GM12891 (cell line): ENCODE data around the gene C20orf204.

ENCODE experiments used
- DNase-seq: peaks from one replicate; pipeline ENCODE4 v3.0.0; 2011; ENCODE audit warnings: low spot score; ENCODE audit not compliant: insufficient read length
- FAIRE-seq: peaks from 2 replicates; lab custom pipeline; 2011; peaks lifted over from hg19 to GRCh38; lab: Jason Lieb, UNC
- PAX5 ChIP-seq: IDR thresholded peaks from 2 replicates; pipeline ENCODE4 v1.6.1; 2011; ENCODE audit warnings: low read length, moderate library complexity, mild to moderate bottlenecking; ENCODE audit not compliant: insufficient read depth, severe bottlenecking
- POLR2A ChIP-seq: IDR thresholded peaks from 2 replicates; pipeline ENCODE4 v1.6.1; 2011; ENCODE audit warnings: low read depth, low read length, control low read depth
- POLR2AphosphoS5 ChIP-seq: IDR thresholded peaks from 2 replicates; pipeline ENCODE4 v1.6.1; 2011; ENCODE audit warnings: low read depth, low read length, control low read depth
- POU2F2 ChIP-seq: IDR thresholded peaks from 2 replicates; pipeline ENCODE4 v1.6.1; 2011; ENCODE audit warnings: low read depth, mild to moderate bottlenecking, control low read depth, low read length, moderate library complexity
- SPI1 ChIP-seq: IDR thresholded peaks from 2 replicates; pipeline ENCODE4 v1.6.1; 2011; ENCODE audit warnings: low read depth, low read length, control low read depth
- TAF1 ChIP-seq: IDR thresholded peaks from 2 replicates; pipeline ENCODE4 v1.6.1; 2011; ENCODE audit warnings: low read depth, low read length, control low read depth

Gene C20orf204

DNA sequence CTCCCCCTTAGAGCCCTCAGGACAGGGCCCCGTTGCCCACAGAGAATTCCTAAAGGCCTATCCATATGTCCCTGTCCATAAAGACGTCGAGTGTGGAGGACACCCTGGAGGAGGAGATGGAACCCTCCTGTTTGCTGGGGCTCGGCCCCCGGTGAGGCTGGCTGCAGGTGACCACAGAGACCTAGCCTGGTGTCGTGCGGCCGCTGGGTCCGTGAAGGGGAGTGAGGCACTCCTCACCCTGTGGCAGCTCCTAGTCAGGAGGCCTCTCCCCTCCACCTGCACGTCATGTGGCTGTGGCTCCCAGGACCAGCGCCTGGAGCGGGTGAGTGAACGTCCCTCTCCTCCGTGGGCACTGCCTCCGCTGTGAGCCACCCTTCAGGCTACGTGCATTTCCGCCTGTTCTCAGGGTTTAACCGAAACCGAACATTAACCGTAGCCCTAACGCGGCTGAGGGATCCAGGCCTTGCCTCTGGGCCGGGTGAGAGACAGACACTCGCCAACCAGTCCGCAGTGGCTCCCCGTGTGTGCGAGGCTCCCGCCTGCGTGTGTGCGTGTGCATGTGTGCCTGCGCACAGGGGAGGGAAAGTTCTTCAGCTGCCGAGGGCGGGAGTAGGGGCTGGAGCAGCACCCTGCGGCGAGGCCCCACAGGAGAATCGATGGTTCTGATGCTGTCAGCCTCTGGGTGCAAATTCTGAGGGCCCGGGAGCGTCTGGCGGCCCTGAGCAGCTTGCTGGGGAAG, 21.1 kb downstream of the C20orf204 start:
- DNase-seq (no peak), FAIRE-seq (peak; percentile 60)
- TF ChIP-seq POU2F2 (no peak), TAF1 (no peak), SPI1 (no peak), POLR2A (no peak), PAX5 (no peak), POLR2AphosphoS5 (no peak)

DNA sequence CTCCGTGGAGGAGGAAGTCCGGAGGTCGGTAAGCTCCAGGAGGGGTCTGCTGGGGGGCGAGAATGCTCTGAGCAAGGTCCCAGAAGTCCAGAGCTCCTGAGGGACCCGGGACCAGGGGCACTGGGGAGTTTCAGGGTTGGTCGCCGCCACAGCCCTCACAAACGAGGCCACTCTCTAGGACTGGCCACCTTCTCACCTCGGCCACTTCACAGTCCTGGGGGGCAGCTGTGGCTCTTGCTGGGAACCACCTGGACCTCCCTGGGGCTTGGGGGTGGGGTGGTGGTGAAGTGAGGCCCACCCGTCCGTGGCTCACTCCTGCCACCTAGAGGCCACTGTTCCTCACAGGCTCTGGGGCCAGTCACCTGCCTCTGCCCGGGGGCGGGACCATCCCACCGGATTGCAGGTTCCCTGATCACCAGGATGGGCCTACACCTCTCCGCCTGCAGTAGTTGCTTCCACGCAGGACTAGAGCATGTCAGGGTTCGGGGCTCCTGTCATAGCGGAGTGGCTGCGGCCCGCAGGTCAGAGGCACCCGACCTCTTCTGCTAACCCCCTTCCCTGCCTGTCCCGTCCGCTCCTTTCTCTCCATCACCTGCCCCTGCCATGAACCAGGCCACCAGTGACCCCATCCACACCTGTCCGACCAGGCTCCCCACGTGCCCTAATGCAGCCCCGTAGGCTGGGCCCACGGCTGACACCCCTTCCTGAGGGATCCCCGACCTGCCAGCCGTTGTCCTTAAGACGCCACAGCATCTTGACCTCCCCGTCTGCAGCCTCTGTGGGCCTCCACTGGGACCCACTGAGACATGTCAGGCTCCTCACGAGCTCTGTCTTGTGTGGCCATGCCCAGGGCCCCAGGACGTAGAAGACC, 21.9 kb downstream of the C20orf204 start:
- DNase-seq (peak; percentile 95), FAIRE-seq (peak; percentile 50)
- TF ChIP-seq PAX5 = no peak
- TF ChIP-seq POU2F2 = peak; percentile 39; the same call in 1 of the 2 replicates

DNA sequence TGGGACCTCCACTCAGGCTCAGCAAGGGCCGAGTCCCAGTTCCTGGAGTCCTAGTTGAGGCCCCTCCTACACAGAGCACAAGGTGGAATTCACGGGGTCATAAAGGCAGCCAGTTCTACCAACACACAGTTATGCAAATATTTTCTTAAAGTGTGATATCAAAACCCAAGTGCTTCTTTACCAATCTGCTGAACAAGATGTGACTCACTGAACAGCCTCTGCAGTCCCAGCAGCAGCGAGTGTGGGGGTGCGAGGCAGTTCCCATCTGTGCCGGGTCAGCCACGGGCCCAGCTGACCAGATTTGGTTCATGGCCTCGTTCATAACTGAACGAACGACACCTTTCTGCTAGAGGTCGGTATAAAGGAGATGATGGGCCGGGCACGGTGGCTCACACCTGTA, 22.6 kb downstream of the C20orf204 start:
- FAIRE-seq (no peak), DNase-seq (no peak)
- peak; percentile 88 for TF ChIP-seq POU2F2
- no peak for TF ChIP-seq POLR2A

DNA sequence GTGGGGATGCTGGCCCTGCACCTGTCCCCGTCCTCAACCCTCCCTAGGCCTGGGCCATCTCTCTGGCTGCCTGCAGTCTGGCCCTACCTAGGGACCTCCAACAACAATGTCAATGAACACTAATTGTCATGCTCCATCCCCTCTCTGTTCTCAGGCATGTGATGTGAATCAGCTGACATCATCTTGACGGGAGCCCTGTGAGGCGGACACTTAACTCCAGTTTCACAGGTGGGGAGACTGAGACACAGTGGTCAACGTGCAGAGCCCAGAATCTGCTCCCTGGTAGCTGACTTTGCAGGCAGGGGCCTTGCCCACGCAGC, 26.3 kb downstream of the C20orf204 start:
- no peak for TF ChIP-seq POLR2AphosphoS5
- no peak for TF ChIP-seq PAX5
- no peak for TF ChIP-seq POU2F2
- no peak for TF ChIP-seq TAF1
- TF ChIP-seq POLR2A = no peak
- TF ChIP-seq SPI1 = no peak
- no peak for FAIRE-seq
- no peak for DNase-seq

DNA sequence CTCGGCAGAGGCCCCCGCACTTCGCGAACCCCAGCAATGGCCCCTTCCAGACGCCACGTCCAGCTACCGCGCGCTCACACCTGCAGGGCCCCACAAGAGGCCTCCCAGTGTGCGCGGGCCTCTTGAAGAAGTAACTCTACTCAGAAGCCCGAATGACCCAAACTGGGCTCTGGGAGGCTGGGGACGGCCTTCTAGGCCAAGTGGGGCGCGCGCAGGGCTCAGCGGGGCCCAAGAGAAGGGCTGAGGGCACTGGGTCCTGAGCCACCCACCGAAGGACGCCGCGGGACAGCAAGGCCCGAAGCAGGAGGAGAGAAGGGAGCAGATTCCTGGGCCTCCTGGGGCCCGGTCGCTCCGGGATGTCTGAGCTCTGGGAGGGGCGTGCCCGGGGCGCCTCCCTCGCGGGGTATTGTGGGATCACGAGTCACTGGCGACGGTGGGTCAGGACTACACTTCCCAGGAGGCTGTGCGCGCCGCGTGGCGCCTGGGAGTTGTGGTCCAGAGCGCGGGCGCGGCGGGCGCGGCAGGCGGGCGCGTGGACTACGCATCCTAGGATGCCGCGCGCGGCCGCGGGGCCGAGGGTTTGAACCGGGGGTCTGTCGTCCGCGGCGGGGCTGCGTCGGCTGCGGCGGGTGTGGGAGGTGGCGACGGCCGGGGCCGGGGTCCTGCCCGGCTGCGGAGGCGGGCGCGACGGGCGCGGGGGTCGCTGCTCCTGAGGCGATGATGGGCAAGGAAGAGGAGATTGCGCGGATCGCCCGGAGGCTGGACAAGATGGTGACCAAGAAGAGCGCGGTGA, 26.8 kb downstream of the C20orf204 start, which contains the start of gene TCEA2:
Gene TCEA2, plus strand, starts transcription at position 603 of the 793 bp plus-strand sequence. Its CDS starts 115 bp downstream, at position 718.
- FAIRE-seq (peak; percentile 90), DNase-seq (peak; percentile 98)
- TF ChIP-seq TAF1 = no peak
- no peak for TF ChIP-seq POU2F2
- TF ChIP-seq POLR2A = no peak
- TF ChIP-seq SPI1 = no peak
- TF ChIP-seq PAX5 = no peak
- TF ChIP-seq POLR2AphosphoS5 = no peak

DNA sequence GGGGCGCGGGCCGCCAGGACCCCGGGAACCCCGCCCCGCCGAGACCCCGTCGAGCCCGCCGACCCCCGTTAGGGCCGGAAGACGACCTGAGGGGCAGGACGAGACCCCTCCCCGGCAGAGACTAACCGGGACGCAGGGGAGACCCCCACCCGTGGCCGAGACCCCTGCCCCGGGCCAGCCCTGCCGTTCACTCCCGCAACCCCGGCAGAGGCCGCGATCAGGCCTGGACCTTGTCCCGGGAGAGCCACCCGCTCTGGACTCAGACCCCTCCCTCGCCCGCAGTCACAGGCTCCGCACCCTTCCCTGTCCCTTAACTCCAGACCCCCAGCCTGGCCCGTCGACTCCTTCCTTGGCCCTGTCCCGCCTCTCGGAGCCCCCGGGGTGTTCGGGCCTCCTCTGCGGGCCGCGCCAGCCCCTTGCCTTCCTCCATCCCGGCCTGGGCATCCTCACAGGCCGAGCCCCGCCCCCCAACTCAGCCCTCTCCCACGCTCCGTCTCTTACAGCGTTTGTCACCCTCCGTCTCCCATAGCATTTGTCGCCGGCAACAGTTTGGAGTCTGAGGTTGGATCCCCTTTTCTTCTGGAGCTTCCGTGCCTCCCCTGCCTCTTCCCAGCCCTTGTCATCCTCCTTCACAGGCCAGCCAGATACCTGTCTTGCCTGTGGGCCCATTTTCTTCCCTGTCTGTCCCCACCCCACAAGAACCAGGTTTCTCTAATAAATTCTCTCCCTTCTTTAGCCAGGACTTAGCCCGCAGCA, 27.6 kb downstream of the C20orf204 start:
- TF ChIP-seq POLR2A (no peak), PAX5 (no peak), TAF1 (no peak), SPI1 (no peak), POU2F2 (no peak), POLR2AphosphoS5 (no peak)
- DNase-seq (no peak), FAIRE-seq (peak; percentile 23)

DNA sequence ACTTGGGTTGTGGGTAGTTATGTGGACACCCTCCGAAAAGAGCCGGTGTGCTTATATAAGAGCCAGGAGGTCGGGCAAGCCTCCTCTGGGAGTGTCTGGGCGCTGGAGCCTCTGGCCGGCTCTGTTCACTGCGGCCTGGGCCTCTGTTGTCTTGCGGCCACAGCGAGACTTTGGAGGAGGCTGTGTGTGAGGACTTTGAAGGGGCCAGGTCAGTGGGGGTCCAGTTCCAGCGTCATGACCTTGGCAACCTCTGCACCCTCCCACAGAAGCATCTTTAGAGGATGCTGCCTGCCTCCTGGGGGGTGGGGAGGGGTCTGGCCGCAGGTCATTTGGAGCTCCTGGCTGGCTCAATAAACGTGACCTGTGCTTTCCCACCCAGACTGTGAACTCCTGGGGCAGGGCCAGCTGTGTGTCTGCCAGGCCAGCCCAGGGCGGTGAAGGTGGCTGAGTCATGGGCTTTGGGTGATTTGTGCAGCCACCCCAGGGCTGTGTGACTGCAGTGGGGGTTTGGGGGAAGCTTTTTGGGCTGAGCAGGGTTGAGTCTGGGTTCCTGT, 28.2 kb downstream of the C20orf204 start:
- TF ChIP-seq POU2F2 = no peak
- TF ChIP-seq POLR2AphosphoS5 = no peak
- TF ChIP-seq SPI1 = no peak
- TF ChIP-seq TAF1 = no peak
- TF ChIP-seq POLR2A = no peak
- no peak for TF ChIP-seq PAX5
- FAIRE-seq (no peak), DNase-seq (no peak)

DNA sequence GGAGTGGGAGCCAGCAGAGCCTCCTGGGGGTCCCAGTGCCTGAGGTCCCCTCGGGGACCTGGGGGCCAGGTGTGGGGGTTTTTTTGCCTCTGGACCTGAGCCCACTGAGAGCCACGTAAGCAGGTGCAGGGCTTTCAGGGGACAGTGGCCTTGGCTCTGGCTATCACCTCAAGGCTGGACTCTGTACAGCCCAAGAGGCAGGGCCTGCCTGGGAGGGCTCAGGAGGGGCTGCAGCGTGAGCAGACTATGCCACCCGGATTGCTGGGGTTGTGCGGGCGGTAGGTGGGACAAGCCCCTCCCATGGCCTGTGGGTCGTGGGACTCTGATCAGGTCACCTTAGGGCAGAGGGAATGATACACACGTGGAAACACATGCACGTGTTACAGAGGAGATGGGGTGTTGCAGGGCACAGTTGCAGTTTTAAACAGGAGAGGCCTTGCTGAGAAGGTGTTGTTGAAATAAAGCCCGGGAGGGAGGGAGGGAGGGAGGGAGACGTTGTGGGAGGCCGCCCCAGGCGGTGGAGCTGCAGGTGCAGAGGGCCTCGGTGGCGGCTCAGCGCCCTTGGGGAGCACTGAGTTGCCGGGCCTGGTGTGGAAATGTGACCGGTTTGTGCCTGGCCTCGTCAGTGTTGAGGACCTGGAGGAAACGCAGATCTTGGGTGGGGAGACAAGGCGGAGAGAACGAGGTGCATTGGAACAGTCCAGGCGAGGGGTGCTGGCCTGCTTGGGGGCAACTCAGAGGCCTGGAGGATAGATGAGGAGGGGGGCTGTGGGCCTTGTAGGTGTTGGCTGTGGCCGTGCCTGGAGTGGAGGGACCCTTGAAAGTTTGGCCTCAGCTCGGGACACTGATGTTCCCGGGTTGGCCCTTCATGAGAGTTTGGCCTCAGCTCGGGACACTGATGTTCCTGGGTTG, 29.3 kb downstream of the C20orf204 start:
- no peak for FAIRE-seq
- TF ChIP-seq PAX5 (no peak), SPI1 (no peak), POU2F2 (no peak), POLR2A (no peak), POLR2AphosphoS5 (no peak), TAF1 (no peak)
- no peak for DNase-seq

DNA sequence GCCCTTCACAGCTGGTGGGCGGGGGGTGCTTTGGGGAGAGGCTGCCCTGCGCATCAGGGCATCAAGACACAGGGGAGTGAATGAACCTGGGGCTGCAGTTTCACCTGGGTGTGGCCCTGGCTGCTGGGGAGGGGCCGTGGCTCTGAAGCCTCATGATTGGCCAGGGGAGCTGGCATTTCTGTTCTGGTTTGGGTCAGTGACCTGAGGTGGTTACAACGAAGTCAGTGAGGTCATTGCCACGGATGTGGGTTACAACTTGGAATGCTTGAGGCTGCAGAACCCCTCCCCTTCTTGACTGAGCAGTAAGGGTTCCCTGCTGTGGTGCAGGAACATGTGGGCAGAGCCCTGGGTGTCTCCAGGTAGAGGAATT, 30.0 kb downstream of the C20orf204 start:
- TF ChIP-seq SPI1 (no peak), TAF1 (no peak), POLR2A (no peak), POU2F2 (no peak), PAX5 (no peak), POLR2AphosphoS5 (no peak)
- peak; percentile 80 for DNase-seq
- peak; percentile 95 for FAIRE-seq
